NCI-H2081 treated with DMSO at 0.1 percent for 48 hours (cell line): Measurements from ENCODE around the gene TEX14.
A peak's percentile ranks its signal among the peaks of the same experiment; 100 is the strongest.
"Not testable (repeated sequence)": the region's sequence is repeated elsewhere in the genome, so short reads cannot be mapped to it uniquely, and the experiment has no call there.

Source experiments
- DNase-seq: peaks from one replicate; lab custom pipeline; 2025; lab: John Stamatoyannopoulos, UW

The TEX14 gene

GRCh38 chr17:58691701-58692238 is at the start of gene TEX14:
Gene TEX14, minus strand, starts transcription at chr17:58692045. Its CDS starts 40,044 bp downstream, at chr17:58652001.
- DNase-seq = no peak

DNA sequence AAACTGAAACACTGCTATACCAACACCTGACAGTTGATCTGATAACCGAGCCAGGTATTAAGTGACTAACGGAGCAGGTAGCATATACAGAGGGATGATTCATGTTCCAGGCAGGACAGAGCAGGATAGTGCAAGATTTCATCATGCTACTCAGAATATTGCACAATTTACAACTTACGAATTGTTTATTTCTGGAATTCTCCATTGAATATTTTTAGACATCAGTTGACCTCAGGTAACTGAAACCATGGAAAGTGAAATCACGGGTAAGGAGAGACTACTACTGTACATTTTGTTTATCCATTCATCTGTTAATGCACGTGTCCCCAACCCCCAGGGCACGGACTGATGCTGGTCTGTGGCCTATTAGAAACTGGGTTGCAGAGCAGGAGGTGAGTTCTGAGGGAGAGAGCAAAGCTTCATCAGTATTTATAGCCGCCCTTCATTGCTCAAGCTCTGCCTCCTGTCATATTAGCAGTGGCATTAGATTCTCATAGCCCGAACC is 49.3 kb upstream of the TEX14 start:
- no peak for DNase-seq

GRCh38 chr17:58734811-58735210 is 43.0 kb upstream of the TEX14 start:
- no peak for DNase-seq

DNA sequence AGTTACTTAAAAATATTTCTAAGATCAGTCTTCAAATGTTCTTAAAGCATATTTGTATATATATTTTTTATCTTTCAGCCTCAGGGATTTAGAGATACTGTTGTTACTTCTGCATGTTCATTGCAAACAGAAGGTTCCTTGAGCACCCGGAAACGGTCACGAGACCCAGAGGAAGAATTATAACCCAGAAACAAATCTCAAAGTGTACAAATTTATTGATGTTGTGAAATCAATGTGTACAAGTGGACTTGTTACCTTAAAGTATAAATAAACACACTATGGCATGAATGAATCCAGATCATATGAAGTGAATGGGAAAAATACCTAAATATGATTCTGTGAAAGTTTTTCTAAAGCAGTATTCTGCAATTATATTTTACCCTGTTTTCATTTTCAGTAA is 42.2 kb upstream of the TEX14 start:
- no peak for DNase-seq

DNA sequence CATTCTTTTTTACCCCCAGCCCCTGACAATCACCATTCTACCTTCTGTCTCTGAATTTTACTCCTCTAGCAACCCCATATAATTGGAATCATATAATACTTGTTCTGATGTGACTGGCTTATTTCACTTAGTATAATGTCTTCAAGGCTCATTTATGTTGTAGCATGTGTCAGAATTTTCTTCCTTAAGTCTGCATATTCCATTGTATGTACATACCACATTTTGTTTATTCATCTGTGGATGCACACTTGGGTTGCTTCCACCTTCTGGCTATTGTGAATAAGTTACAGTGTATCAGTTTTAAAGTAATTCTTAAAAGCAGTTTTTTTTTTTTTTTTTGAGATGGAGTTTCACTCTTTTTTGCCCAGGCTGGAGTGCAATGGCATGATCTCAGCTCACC is 39.1 kb upstream of the TEX14 start:
- no peak for DNase-seq

DNA sequence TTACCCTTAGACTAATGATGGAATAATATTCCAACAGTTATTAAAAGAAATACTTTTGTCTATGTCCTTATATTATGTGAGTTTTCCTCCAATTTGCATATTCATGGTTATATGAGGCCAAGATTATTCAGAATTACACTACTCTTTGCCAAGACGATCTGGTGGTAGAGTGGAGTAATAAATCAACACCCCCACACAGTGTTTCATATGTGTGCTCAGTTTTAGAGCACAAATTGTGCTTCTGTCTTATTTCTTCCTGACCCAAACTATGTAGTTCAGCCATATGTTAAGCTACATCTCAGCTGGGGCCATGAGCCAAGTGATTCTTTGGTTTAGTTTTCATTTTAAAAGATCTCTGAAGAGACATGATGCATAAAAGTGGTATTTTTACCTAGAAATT is 37.0 kb upstream of the TEX14 start:
- DNase-seq = no peak

DNA sequence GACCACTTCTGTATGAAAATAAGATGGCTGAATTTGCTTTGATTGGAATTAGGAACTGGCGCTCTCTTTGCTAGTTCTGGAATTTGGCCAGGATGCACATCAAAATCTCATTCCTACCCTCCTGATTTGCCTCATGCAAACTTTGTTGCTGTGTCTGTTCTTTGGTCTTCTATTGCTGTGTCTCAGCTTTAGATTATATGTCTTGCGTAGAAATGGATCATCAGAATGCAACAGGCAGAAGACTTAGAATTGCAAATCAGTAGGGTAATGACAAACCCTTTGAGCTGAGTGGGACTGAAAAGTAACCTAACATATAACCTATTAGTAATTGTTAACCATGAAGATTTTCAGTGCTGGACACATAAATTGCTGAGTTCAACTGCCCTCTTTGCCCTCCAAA is 30.9 kb upstream of the TEX14 start:
- DNase-seq = no peak

GRCh38 chr17:58722274-58722673 is 30.4 kb upstream of the TEX14 start:
- DNase-seq = no peak

- peak; percentile 38 for DNase-seq
Measured at GRCh38 chr17:58710948-58711552, 19.2 kb upstream of the TEX14 start.

- DNase-seq = no peak
Measured at GRCh38 chr17:58706351-58707140, 14.7 kb upstream of the TEX14 start.

DNA sequence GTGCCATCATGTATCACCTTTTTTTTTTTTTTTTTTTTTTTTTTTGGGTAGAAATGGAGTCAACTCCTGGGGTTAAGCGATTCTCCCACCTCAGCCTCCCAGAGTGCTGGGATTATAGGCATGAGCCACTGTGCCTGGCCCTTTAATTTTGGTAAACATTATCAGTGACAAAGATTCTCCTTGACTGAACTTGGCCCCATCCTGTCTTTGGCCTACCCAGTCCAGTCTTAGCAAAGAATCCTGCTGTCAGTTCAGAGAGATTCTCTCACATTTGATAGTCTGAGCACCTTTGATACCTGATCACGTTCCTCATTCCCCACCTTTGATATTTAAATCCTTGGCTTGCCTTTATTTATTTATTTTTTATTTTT is 12.1 kb upstream of the TEX14 start:
- DNase-seq = no peak

DNA sequence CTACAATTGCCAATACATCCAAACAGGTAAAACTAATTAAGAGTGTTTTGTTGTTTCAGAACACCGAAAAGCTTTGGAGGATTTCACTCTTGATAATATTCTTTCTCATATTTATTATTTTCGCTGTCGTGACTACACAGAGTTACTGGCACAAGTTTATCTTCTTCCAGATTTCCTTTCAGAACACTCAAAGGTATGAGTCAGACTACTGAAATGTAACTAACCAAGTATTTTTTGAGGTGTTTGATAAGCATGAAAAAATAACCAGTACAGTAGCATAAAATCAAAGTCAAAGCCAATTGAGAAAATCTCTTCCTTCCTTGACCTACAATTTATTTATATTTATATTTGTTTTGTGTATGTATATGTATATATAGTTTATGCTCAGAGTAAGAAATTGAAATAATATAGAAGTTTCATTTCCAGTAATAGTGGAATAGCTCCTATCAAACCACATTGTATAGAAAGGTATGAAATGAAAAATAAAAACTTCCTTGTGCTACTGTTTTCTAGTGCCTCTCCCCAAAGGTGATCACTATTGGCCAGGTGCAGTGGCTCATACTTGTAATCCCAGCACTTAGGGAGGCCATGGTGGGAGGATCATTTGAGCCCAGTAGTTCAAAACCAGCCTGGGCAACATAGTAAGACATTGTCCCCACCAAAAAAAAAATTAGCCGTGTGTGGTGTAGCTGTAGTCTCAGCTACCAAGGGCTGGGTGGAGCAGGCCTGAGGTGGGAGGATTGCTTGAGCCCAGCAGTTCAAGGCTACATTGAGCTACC is 11.5 kb upstream of the TEX14 start:
- DNase-seq = no peak

DNA sequence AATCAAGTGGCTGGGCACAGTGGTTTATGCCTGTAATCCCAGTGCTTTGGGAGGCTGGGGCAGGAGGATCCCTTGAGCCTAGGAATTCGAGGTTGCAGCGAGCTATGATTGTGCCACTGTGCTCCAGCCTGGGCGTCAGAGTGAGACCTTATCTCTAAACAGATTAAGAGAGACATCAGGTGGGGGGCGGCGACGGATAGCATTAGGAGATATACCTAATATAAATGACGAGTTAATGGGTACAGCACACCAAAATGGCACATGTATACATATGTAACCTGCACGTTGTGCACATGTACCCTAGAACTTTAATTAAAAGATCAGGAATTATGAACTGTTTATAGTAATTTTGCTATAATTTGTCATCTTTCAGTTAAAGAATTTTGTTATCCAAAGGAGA is 10.9 kb upstream of the TEX14 start:
- DNase-seq = no peak

GRCh38 chr17:58702045-58702476 is 10.2 kb upstream of the TEX14 start:
- DNase-seq = no peak

GRCh38 chr17:58699771-58700170 is 7.9 kb upstream of the TEX14 start:
- DNase-seq = no peak

DNA sequence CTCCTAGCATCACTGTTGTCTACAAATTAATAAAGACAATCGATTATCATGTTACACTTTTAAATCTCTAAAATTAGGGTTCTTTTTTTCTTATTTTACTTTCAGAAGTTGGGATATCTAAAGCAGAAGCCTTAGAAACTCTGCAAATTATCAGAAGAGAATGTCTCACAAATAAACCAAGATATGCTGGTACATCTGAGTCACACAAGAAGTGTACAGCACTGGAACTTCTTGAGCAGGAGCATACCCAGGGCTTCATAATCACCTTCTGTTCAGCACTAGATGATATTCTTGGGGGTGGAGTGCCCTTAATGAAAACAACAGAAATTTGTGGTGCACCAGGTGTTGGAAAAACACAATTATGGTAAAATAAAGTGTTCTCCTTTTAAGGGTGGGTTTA is 3.0 kb upstream of the TEX14 start:
- no peak for DNase-seq

- no peak for DNase-seq
Measured at GRCh38 chr17:58694302-58694701, 2.5 kb upstream of the TEX14 start.

DNA sequence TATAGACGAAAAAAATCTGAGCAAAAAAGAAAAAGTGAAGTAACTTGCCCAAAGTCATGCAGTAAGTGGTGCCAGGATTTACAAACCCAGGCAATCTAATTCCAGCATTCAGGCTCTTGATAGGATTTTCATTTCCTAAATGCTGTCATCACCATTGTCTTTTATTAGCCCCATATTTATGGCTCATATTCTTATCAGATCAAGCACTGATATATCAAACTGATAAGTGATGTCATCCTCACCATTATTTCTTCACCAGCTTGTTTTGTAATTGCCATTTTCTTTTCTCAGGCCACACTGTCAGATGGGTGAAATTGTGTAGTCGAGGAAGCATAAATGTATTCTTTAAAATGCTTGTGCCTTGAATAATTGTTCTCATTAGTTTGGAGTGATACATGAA is 1.9 kb upstream of the TEX14 start:
- DNase-seq = no peak

DNA sequence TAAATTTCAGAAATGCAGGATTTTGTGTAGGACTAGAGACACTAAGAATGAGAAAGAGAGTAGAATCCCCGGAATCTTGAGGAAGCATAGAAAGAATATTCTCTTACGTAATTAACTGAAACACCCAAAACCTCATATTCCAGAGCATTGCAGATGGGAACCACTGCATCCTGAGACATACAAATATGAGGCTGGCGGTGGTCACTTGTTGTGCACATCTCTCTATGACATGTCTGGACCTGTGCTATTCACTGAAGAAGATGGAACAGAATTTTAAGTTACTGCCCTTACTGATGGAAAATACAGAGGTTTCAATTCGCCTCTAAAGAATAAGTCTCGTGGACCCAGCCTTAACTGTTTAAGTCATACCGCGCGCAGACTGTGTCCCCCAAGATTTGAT is 1.4 kb upstream of the TEX14 start:
- DNase-seq = no peak

DNA sequence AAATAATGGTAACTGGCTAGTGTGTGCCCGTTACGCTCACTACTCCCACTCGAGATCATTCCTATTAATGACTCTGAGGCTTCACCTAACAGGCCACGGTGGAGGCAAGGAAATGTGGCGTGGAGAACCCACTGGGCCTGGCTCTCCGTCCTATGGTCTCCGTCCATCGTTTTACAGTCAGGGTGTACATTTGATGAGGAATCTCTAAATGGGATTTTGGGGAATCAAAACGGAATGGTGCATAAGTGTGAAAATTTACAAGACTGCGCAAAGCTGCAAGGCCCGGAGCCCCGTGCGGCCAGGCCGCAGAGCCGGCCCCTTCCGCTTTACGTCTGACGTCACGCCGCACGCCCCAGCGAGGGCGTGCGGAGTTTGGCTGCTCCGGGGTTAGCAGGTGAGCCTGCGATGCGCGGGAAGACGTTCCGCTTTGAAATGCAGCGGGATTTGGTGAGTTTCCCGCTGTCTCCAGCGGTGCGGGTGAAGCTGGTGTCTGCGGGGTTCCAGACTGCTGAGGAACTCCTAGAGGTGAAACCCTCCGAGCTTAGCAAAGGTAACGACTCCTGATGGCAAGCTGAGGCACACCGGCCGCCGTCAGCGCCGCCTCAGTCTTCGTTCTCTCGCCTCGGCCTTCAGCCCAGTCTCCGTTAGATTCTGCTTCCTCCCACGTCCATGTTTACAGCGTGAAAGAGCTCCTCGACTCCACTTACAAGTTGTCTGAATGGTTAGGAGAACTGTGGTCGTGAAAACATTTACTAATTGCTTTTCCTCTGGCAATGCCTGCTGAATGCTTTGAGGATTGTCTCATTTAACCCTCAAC is 602 bp upstream of the TEX14 start, which contains the start of gene RAD51C:
TSS of gene RAD51C (plus strand) at position 364 of the 817 bp plus-strand sequence. CDS start at position 406, 42 bp downstream.
- peak; percentile 60 for DNase-seq

GRCh38 chr17:58690033-58690432 is 1.8 kb downstream of the TEX14 start:
- DNase-seq = not testable (repeated sequence)

GRCh38 chr17:58688521-58688920 is 3.3 kb downstream of the TEX14 start:
- no peak for DNase-seq
